SU-DHL-6 (cell line): ENCODE measurements around the gene PQBP1.

Experiments
- H2AFZ ChIP-seq: fragments of 200-600 bp; sonication (generic); 2 replicates; pipeline ENCODE4 v1.6.1; 2014; ENCODE audit warnings: low read depth, mild to moderate bottlenecking, moderate library complexity, mixed read lengths, antibody characterized with exemption, low read length; ENCODE audit not compliant: severe bottlenecking
- H3F3A ChIP-seq: fragments of 200-600 bp; shearing (Covaris generic); 2 replicates; pipeline ENCODE4 v1.6.0; 2016; ENCODE audit warnings: antibody characterized with exemption, mild to moderate bottlenecking; ENCODE audit not compliant: insufficient read depth
- H3K27ac ChIP-seq: fragments of 200-600 bp; sonication (generic); 2 replicates; pipeline ENCODE4 v1.5.1; 2016; ENCODE audit warnings: low read depth, mild to moderate bottlenecking, low read length, moderate library complexity, mixed read lengths
- H3K27me3 ChIP-seq: fragments of 200-600 bp; sonication (generic), shearing (Covaris generic); 2 replicates; pipeline ENCODE4 v1.6.0; 2014; ENCODE audit warnings: mild to moderate bottlenecking, low read length
- H3K36me3 ChIP-seq: fragments of 200-600 bp; sonication (generic); 2 replicates; pipeline ENCODE4 v1.6.1; 2014; ENCODE audit warnings: mild to moderate bottlenecking, low read length, mixed read lengths
- H3K4me2 ChIP-seq: fragments of 300-600, 200-600 bp; shearing (Covaris generic), sonication (generic); 2 replicates; pipeline ENCODE4 v1.6.0; 2014; ENCODE audit warnings: low read length, low read depth, mild to moderate bottlenecking; ENCODE audit not compliant: poor library complexity, severe bottlenecking
- H3K4me3 ChIP-seq: fragments of 200-600 bp; sonication (generic); 2 replicates; pipeline ENCODE4 v1.5.1; 2014; ENCODE audit warnings: antibody characterized with exemption, low read length, mild to moderate bottlenecking, mixed read lengths; ENCODE audit not compliant: insufficient read depth, poor library complexity, severe bottlenecking
- H3K79me2 ChIP-seq: fragments of 200-600 bp; sonication (generic); 2 replicates; pipeline ENCODE4 v1.6.1; 2014; ENCODE audit warnings: mild to moderate bottlenecking, low read length, moderate library complexity; ENCODE audit not compliant: insufficient read depth
- H3K9ac ChIP-seq: fragments of 200-600 bp; sonication (generic); 2 replicates; pipeline ENCODE4 v1.7.0; 2014; ENCODE audit warnings: mild to moderate bottlenecking, low read length
- H3K9me2 ChIP-seq: fragments of 200-600 bp; sonication (generic); replicated peaks from 2 replicates; pipeline ENCODE4 v1.6.1; 2014; ENCODE audit warnings: low read length; ENCODE audit not compliant: insufficient read depth
- H3K9me3 ChIP-seq: fragments of 200-600 bp; sonication (generic); 2 replicates; pipeline ENCODE4 v1.6.1; 2014; ENCODE audit warnings: low read length, mixed read lengths; ENCODE audit not compliant: insufficient read depth
- H4K20me1 ChIP-seq: fragments of 200-600 bp; sonication (generic); 2 replicates; pipeline ENCODE4 v1.6.1; 2014; ENCODE audit warnings: low read depth, mild to moderate bottlenecking, antibody characterized with exemption, low read length, moderate library complexity, mixed read lengths
- EZH2phosphoT487 ChIP-seq: fragments of 200-600 bp; sonication (generic), shearing (Covaris generic); conservative IDR thresholded peaks from 2 replicates; pipeline ENCODE4 v1.6.1; 2018; ENCODE audit warnings: mild to moderate bottlenecking, antibody characterized with exemption, low read length, moderate library complexity, mixed read lengths
- TF ChIP-seq, protein P1 (sequence below): fragments of 200-600 bp; sonication (generic); IDR thresholded peaks from one replicate; pipeline ENCODE4 v1.5.1; 2017; ENCODE audit warnings: antibody characterized with exemption, mild to moderate bottlenecking, low read length, moderate library complexity; ENCODE audit not compliant: insufficient read depth, poor library complexity, severe bottlenecking

Gene PQBP1

DNA sequence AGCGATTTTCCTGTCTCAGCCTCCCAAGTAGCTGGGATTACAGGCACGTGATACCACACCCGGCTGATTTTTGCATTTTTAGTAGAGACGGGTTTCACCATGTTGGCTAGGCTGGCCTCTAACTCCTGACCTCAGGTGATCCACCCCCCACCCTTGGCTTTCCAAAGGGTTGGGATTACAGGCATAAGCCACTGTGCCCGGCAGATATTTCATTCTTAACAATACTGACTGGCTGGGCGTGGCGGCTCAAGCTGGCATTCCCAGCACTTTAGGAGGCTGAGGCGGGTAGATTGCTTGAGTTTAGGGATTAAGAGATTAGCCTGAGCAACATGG, 1.3 kb downstream of the PQBP1 start:
- H3K27me3 ChIP-seq = no peaks in the 10 kb centered on the region
- no peak overlapping the region for H2AFZ ChIP-seq
- peaks cover 22% of the 10 kb centered on the region for H3K79me2 ChIP-seq
- peak overlapping the region; percentile 88; the same call in 1 of the 2 replicates for H3K27ac ChIP-seq
- H3K36me3 ChIP-seq = no peaks in the 10 kb centered on the region
- H3K9ac ChIP-seq = peak overlapping the region; percentile 93
- no peaks in the 10 kb centered on the region for H3K9me2 ChIP-seq
- H3K4me2 ChIP-seq = peak overlapping the region; percentile 68
- no peaks in the 10 kb centered on the region for H4K20me1 ChIP-seq
- TF ChIP-seq EZH2phosphoT487 = no peak
- TF ChIP-seq, protein P1, sequence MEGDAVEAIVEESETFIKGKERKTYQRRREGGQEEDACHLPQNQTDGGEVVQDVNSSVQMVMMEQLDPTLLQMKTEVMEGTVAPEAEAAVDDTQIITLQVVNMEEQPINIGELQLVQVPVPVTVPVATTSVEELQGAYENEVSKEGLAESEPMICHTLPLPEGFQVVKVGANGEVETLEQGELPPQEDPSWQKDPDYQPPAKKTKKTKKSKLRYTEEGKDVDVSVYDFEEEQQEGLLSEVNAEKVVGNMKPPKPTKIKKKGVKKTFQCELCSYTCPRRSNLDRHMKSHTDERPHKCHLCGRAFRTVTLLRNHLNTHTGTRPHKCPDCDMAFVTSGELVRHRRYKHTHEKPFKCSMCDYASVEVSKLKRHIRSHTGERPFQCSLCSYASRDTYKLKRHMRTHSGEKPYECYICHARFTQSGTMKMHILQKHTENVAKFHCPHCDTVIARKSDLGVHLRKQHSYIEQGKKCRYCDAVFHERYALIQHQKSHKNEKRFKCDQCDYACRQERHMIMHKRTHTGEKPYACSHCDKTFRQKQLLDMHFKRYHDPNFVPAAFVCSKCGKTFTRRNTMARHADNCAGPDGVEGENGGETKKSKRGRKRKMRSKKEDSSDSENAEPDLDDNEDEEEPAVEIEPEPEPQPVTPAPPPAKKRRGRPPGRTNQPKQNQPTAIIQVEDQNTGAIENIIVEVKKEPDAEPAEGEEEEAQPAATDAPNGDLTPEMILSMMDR = no peak
- H3F3A ChIP-seq = peaks cover 5% of the 10 kb centered on the region; the same call in 1 of the 2 replicates
- H3K9me3 ChIP-seq = no peaks in the 10 kb centered on the region
- peak overlapping the region; percentile 87 for H3K4me3 ChIP-seq

DNA sequence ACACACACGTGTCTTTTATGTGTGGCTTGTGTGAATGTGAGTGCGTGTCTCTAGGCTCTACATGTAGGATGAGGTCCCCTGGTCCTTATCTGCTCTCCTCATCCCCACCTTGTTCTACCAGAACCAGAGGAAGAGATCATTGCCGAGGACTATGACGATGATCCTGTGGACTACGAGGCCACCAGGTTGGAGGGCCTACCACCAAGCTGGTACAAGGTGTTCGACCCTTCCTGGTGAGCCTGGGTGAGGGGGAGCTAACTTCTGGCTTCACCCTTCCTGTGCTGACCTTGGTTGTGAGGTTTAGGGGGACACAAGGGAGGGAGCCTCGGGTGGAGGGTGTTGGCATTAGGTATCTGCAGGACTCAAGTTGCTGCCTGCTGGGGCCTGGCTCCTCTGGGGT, 3.3 kb downstream of the PQBP1 start:
- Histone ChIP-seq H3K9me3 (no peaks in the 10 kb centered on the region), H3K27me3 (no peaks in the 10 kb centered on the region), H3F3A (peaks cover 5% of the 10 kb centered on the region), H3K79me2 (peaks cover 22% of the 10 kb centered on the region), H3K36me3 (no peaks in the 10 kb centered on the region), H3K27ac (no peak overlapping the region), H3K4me2 (no peak overlapping the region), H3K9me2 (no peaks in the 10 kb centered on the region), H3K9ac (no peak overlapping the region), H4K20me1 (no peaks in the 10 kb centered on the region), H2AFZ (no peak overlapping the region), H3K4me3 (no peak overlapping the region)
- TF ChIP-seq EZH2phosphoT487 = no peak
- TF ChIP-seq, protein P1 = no peak

DNA sequence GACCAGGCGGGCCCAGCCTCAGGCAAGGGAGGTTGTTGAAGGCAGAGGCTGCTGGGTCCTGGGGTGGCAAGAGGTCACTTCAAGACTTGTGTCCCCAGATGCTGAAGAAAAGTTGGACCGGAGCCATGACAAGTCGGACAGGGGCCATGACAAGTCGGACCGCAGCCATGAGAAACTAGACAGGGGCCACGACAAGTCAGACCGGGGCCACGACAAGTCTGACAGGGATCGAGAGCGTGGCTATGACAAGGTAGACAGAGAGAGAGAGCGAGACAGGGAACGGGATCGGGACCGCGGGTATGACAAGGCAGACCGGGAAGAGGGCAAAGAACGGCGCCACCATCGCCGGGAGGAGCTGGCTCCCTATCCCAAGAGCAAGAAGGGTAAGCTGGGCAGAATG, 4.4 kb downstream of the PQBP1 start:
- peaks cover 13% of the 10 kb centered on the region for H3K79me2 ChIP-seq
- peaks cover 5% of the 10 kb centered on the region for H3F3A ChIP-seq
- H3K9me2 ChIP-seq = no peaks in the 10 kb centered on the region
- H3K27me3 ChIP-seq = no peaks in the 10 kb centered on the region
- no peak overlapping the region for H3K4me2 ChIP-seq
- H3K4me3 ChIP-seq = no peak overlapping the region
- H3K9me3 ChIP-seq = no peaks in the 10 kb centered on the region
- TF ChIP-seq, protein P1 = no peak
- no peak for TF ChIP-seq EZH2phosphoT487
- H3K36me3 ChIP-seq = no peaks in the 10 kb centered on the region
- H3K9ac ChIP-seq = no peak overlapping the region
- no peaks in the 10 kb centered on the region for H4K20me1 ChIP-seq
- H2AFZ ChIP-seq = no peak overlapping the region
- H3K27ac ChIP-seq = no peak overlapping the region
